T-helper 2 cell treated with Interferon-gamma antibody and Interleukin-4, amounts not matched to agents 5 μg/mL and 100 μg/mL, for 36 hours (primary cell): ENCODE measurements around the gene MXI1.

Source experiments
- DNase-seq: peaks from one replicate; pipeline ENCODE4 v3.0.0; 2021; ENCODE audit warnings: low spot score
- H3K27ac Mint-ChIP-seq: one replicate; pipeline ENCODE4 v1.8.0; 2021; ENCODE audit warnings: mild to moderate bottlenecking, mixed read lengths
- H3K27me3 Mint-ChIP-seq: one replicate; pipeline ENCODE4 v1.8.0; 2021; ENCODE audit warnings: low read depth, mixed read lengths
- H3K36me3 Mint-ChIP-seq: one replicate; pipeline ENCODE4 v1.8.0; 2021; ENCODE audit warnings: low read depth, mixed read lengths
- H3K4me1 Mint-ChIP-seq: one replicate; pipeline ENCODE4 v1.8.0; 2021; ENCODE audit warnings: low read depth, mixed read lengths
- H3K4me3 Mint-ChIP-seq: one replicate; pipeline ENCODE4 v1.8.0; 2022; ENCODE audit warnings: mild to moderate bottlenecking, moderate library complexity, mixed read lengths
- H3K9me3 Mint-ChIP-seq: one replicate; pipeline ENCODE4 v1.8.0; 2021; ENCODE audit warnings: mixed read lengths

The MXI1 gene

GRCh38 chr10:110304780-110305421 lies 97.5 kb downstream of the MXI1 start, which contains the start of gene SMNDC1:
Gene SMNDC1, minus strand, starts transcription at chr10:110304920. Its CDS starts 1,333 bp downstream, at chr10:110303587.
- Mint-ChIP-seq H3K9me3 (no peaks in the 10 kb centered on the region), H3K27ac (peak within 1 kb of the TSS; percentile 96), H3K4me3 (peak within 1 kb of the TSS; percentile 95), H3K36me3 (peaks cover 31% of the 10 kb centered on the region), H3K27me3 (no peaks in the 10 kb centered on the region), H3K4me1 (peaks cover 39% of the 10 kb centered on the region)
- DNase-seq, result peak; percentile 96

GRCh38 chr10:110305767-110306451 lies 98.5 kb downstream of the MXI1 start:
- Mint-ChIP-seq H3K27me3 (no peaks in the 10 kb centered on the region), H3K4me3 (peak overlapping the region; percentile 95), H3K27ac (peak overlapping the region; percentile 96), H3K9me3 (no peaks in the 10 kb centered on the region), H3K4me1 (peaks cover 40% of the 10 kb centered on the region), H3K36me3 (peaks cover 25% of the 10 kb centered on the region)
- peak; percentile 58 for DNase-seq

GRCh38 chr10:110306452-110306768 lies 99.0 kb downstream of the MXI1 start:
- Mint-ChIP-seq H3K4me3 (peak overlapping the region; percentile 95), H3K4me1 (peaks cover 41% of the 10 kb centered on the region), H3K27ac (peak overlapping the region; percentile 67), H3K9me3 (no peaks in the 10 kb centered on the region), H3K36me3 (peaks cover 23% of the 10 kb centered on the region), H3K27me3 (no peaks in the 10 kb centered on the region)
- DNase-seq, result no peak

GRCh38 chr10:110307805-110308204 lies 100.4 kb downstream of the MXI1 start:
- Mint-ChIP-seq H3K27me3 (no peaks in the 10 kb centered on the region), H3K36me3 (peaks cover 12% of the 10 kb centered on the region), H3K9me3 (no peaks in the 10 kb centered on the region), H3K4me1 (peaks cover 32% of the 10 kb centered on the region), H3K4me3 (no peak overlapping the region), H3K27ac (no peak overlapping the region)
- DNase-seq, result no peak

GRCh38 chr10:110310741-110311140 lies 103.3 kb downstream of the MXI1 start:
- Mint-ChIP-seq H3K27me3 (no peaks in the 10 kb centered on the region), H3K27ac (no peak overlapping the region), H3K4me1 (peaks cover 23% of the 10 kb centered on the region), H3K4me3 (no peak overlapping the region), H3K36me3 (no peaks in the 10 kb centered on the region), H3K9me3 (no peaks in the 10 kb centered on the region)
- DNase-seq, result no peak

GRCh38 chr10:110311357-110311949 lies 104.0 kb downstream of the MXI1 start:
- H3K9me3 Mint-ChIP-seq, result no peaks in the 10 kb centered on the region
- no peaks in the 10 kb centered on the region for H3K27me3 Mint-ChIP-seq
- no peaks in the 10 kb centered on the region for H3K36me3 Mint-ChIP-seq
- peaks cover 19% of the 10 kb centered on the region for H3K4me1 Mint-ChIP-seq
- no peak for DNase-seq
- H3K27ac Mint-ChIP-seq, result no peak overlapping the region
- no peak overlapping the region for H3K4me3 Mint-ChIP-seq

- no peaks in the 10 kb centered on the region for H3K36me3 Mint-ChIP-seq
- H3K9me3 Mint-ChIP-seq, result no peaks in the 10 kb centered on the region
- DNase-seq, result no peak
- peaks cover 19% of the 10 kb centered on the region for H3K4me1 Mint-ChIP-seq
- no peaks in the 10 kb centered on the region for H3K27me3 Mint-ChIP-seq
- H3K27ac Mint-ChIP-seq, result no peak overlapping the region
- H3K4me3 Mint-ChIP-seq, result no peak overlapping the region
Measured at GRCh38 chr10:110312206-110312605, 104.8 kb downstream of the MXI1 start.

- no peak overlapping the region for H3K27ac Mint-ChIP-seq
Measured at GRCh38 chr10:110313674-110314073, 106.3 kb downstream of the MXI1 start.

GRCh38 chr10:110317866-110318850 lies 110.8 kb downstream of the MXI1 start:
- Mint-ChIP-seq H3K9me3 (no peaks in the 10 kb centered on the region), H3K36me3 (no peaks in the 10 kb centered on the region), H3K4me3 (no peak overlapping the region), H3K27me3 (no peaks in the 10 kb centered on the region), H3K4me1 (peaks cover 12% of the 10 kb centered on the region), H3K27ac (no peak overlapping the region)
- DNase-seq, result no peak

More at GRCh38 chr10:110313674-110314073, 106.3 kb downstream of the MXI1 start:
- Mint-ChIP-seq H3K4me1 (peaks cover 26% of the 10 kb centered on the region), H3K9me3 (no peaks in the 10 kb centered on the region), H3K27me3 (no peaks in the 10 kb centered on the region), H3K4me3 (no peak overlapping the region), H3K36me3 (no peaks in the 10 kb centered on the region)
- no peak for DNase-seq

GRCh38 chr10:110321869-110322620 lies 114.6 kb downstream of the MXI1 start:
- Mint-ChIP-seq H3K36me3 (no peaks in the 10 kb centered on the region), H3K4me3 (no peak overlapping the region), H3K27ac (no peak overlapping the region), H3K9me3 (no peaks in the 10 kb centered on the region), H3K4me1 (peaks cover 21% of the 10 kb centered on the region), H3K27me3 (no peaks in the 10 kb centered on the region)
- DNase-seq, result no peak

- Mint-ChIP-seq H3K36me3 (no peaks in the 10 kb centered on the region), H3K4me1 (peaks cover 14% of the 10 kb centered on the region), H3K27ac (no peak overlapping the region), H3K27me3 (no peaks in the 10 kb centered on the region), H3K4me3 (no peak overlapping the region), H3K9me3 (peaks cover under 1% of the 10 kb centered on the region)
- DNase-seq, result no peak
Measured at GRCh38 chr10:110323503-110323902, 116.1 kb downstream of the MXI1 start.

GRCh38 chr10:110324201-110324804 lies 116.9 kb downstream of the MXI1 start:
- H3K9me3 Mint-ChIP-seq, result peaks cover 4% of the 10 kb centered on the region
- DNase-seq, result no peak
- no peaks in the 10 kb centered on the region for H3K27me3 Mint-ChIP-seq
- no peak overlapping the region for H3K4me3 Mint-ChIP-seq
- peaks cover 12% of the 10 kb centered on the region for H3K4me1 Mint-ChIP-seq
- no peak overlapping the region for H3K27ac Mint-ChIP-seq
- H3K36me3 Mint-ChIP-seq, result peaks cover 1% of the 10 kb centered on the region

- Mint-ChIP-seq H3K4me3 (no peak overlapping the region), H3K36me3 (peaks cover 5% of the 10 kb centered on the region), H3K4me1 (peaks cover 12% of the 10 kb centered on the region), H3K27ac (peak overlapping the region; percentile 29), H3K9me3 (peaks cover 9% of the 10 kb centered on the region), H3K27me3 (no peaks in the 10 kb centered on the region)
- peak; percentile 23 for DNase-seq
Measured at GRCh38 chr10:110324805-110325280, 117.4 kb downstream of the MXI1 start.
